ENCODE results near the gene ITGB4.

- TF ChIP-seq CTCF (conservative IDR thresholded peaks at IDR 0.05 in 1 of 2, IDR thresholded peaks at IDR 0.05 in 1 of 2; ENCODE audit: extremely low read depth in 1 of 2, insufficient read depth in 1 of 2, low read depth in 1 of 2, low read length in 2 of 2) (no peak), EZH2 (IDR thresholded peaks at IDR 0.05; ENCODE audit: borderline replicate concordance, low read length) (no peak)
Observed at GRCh38 chr17:75773121-75773807, 52.0 kb downstream of the ITGB4 start.

Measured in mammary epithelial cell (primary cell).